Thyroid gland (tissue), 4 donors: ENCODE measurements around the gene GLI3. TPM values are rescaled to one million over a fixed set of nuclear protein-coding genes. Genes with fewer than 3 reads are reported as not detected.

Experiments
- DNase-seq, 2 donors: peaks; one replicate each; pipeline ENCODE4 v3.0.0-alpha.2; 2019
- H3K27ac ChIP-seq, 3 donors: fragments of 200-600 bp; sonication (generic); 1 replicate in 2 of 3; 2 replicates in 1 of 3; pipeline ENCODE4 v1.5.1; 2016 to 2019; ENCODE audit warnings: mild to moderate bottlenecking in 1 of 3, moderate library complexity in 1 of 3
- H3K27me3 ChIP-seq: fragments of 200-600 bp; sonication (generic); one replicate; pipeline ENCODE4 v1.5.1; 2019
- H3K36me3 ChIP-seq, 2 donors: fragments of 200-600 bp; sonication (generic); one replicate each; pipeline ENCODE4 v1.5.1; 2016 to 2019
- H3K4me1 ChIP-seq, 2 donors: fragments of 200-600 bp; sonication (generic); one replicate each; pipeline ENCODE4 v1.5.1; 2017 to 2019
- H3K4me3 ChIP-seq, 3 donors: fragments of 200-600 bp; sonication (generic); replicated peaks in 1 of 3; 1 replicate in 2 of 3; 2 replicates in 1 of 3; pipeline ENCODE4 v1.5.1; 2016; ENCODE audit warnings: mild to moderate bottlenecking in 1 of 3
- H3K9me3 ChIP-seq: fragments of 200-600 bp; sonication (generic); one replicate; pipeline ENCODE4 v1.5.1; 2017
- POLR2A ChIP-seq, 2 donors: fragments of 450-650 bp; IDR thresholded peaks; one replicate each; pipeline ENCODE4 v1.6.1; 2017; ENCODE audit warnings: antibody characterized with exemption in 2 of 2, mild to moderate bottlenecking in 2 of 2, moderate library complexity in 1 of 2
- WGBS, 2 donors: methylation state at CpG; one replicate each; pipeline ENCODE4 v1.1.5; 2017; 5-methylcytosine and 5-hydroxymethylcytosine counted together
- intact Hi-C: fragments of 100-400 bp; cut with DNase I; formaldehyde crosslinking; loops from one replicate; pipeline ENCODE4 v1.15.1; 2023
- total RNA-seq, 4 donors: library from RNA; depleted of rRNA; stranded (reverse); fragments of >200 nt; gene quantifications; one replicate each; pipeline ENCODE4 v1.2.3, GENCODE V29; 2016
- TF ChIP-seq, protein P1 (sequence below), 6 experiments: fragments of 200-600 bp in 3 of 6; fragments of 450-650 bp in 3 of 6; sonication (generic) in 3 of 6; IDR thresholded peaks; one replicate each; pipeline ENCODE4 v1.5.1; 2016 to 2019; ENCODE audit warnings: antibody characterized with exemption in 6 of 6, mild to moderate bottlenecking in 2 of 6, inconsistent platforms in 1 of 6, moderate library complexity in 1 of 6

Gene GLI3
- total RNA-seq, 4 donors from 2014 or later = 10.1 to 15.6 (median 13.6) TPM

DNA sequence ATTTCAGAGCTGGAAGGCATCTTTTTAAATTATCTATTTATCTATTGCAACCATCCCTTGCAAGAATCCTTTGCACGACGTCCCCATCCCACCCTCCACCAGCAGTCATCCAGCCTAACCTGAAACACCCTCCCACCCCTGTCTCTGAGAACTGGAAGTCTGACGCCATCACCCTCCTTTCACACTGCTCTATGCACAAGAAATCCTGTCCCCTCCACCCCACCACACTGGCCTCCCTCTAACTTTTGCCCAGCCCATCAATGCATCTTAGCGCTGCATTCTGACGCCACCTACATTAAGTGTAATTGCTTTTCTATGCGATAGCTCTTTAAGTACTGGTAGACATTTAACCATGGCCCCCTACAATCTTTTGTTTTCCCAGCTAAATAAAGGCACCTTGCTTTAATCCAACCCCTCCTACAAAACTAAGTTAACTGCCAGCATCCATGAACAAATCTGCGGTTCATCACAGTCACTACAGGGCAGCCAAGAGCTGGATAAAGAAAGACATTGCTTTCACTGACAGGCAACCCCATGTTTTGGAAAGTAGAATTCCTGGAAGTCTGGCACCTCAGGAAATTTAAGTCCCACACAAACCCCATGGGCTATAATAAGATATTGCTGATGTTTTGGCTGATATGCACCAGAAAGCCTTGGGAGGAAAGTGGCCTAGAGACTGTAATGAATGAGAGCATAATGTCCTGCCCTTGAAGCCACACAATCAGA is 128.0 kb downstream of the GLI3 start:
- H3K27ac ChIP-seq = no peak overlapping the region
- no peak overlapping the region for H3K4me3 ChIP-seq
- H3K9me3 ChIP-seq = no peaks in the 10 kb centered on the region
- H3K27me3 ChIP-seq = no peaks in the 10 kb centered on the region
- no peaks in the 10 kb centered on the region for H3K36me3 ChIP-seq
- peaks cover 15 to 64% of the 10 kb centered on the region in 2 donors for H3K4me1 ChIP-seq
- 89 to 93% methylated on average over 7 of the region's 7 CpGs for WGBS, 2 donors
- intact Hi-C loops = no loop called here
- TF ChIP-seq, protein P1, sequence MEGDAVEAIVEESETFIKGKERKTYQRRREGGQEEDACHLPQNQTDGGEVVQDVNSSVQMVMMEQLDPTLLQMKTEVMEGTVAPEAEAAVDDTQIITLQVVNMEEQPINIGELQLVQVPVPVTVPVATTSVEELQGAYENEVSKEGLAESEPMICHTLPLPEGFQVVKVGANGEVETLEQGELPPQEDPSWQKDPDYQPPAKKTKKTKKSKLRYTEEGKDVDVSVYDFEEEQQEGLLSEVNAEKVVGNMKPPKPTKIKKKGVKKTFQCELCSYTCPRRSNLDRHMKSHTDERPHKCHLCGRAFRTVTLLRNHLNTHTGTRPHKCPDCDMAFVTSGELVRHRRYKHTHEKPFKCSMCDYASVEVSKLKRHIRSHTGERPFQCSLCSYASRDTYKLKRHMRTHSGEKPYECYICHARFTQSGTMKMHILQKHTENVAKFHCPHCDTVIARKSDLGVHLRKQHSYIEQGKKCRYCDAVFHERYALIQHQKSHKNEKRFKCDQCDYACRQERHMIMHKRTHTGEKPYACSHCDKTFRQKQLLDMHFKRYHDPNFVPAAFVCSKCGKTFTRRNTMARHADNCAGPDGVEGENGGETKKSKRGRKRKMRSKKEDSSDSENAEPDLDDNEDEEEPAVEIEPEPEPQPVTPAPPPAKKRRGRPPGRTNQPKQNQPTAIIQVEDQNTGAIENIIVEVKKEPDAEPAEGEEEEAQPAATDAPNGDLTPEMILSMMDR (IDR thresholded peaks at IDR 0.05) = no peak
- TF ChIP-seq POLR2A (IDR thresholded peaks at IDR 0.05) = no peak
- no peak for DNase-seq

- Histone ChIP-seq H3K36me3 (no peaks in the 10 kb centered on the region), H3K9me3 (no peaks in the 10 kb centered on the region), H3K27me3 (no peaks in the 10 kb centered on the region), H3K4me3 (no peak overlapping the region), H3K4me1 (peaks cover 15 to 68% of the 10 kb centered on the region in 2 donors), H3K27ac (peak overlapping the region in 2 of 3 donors; percentile 7 to 39)
- intact Hi-C loops = no loop called here
- 43 to 52% methylated on average over 10 of the region's 10 CpGs for whole genome bisulfite sequencing, 2 donors
- DNase-seq = peak; percentile 60 to 62
- TF ChIP-seq, protein P1 (IDR thresholded peaks at IDR 0.05) = no peak
- TF ChIP-seq POLR2A (IDR thresholded peaks at IDR 0.05) = no peak
These were observed 129.3 kb downstream of the GLI3 start for GRCh38 chr7:42107484-42108240.

DNA sequence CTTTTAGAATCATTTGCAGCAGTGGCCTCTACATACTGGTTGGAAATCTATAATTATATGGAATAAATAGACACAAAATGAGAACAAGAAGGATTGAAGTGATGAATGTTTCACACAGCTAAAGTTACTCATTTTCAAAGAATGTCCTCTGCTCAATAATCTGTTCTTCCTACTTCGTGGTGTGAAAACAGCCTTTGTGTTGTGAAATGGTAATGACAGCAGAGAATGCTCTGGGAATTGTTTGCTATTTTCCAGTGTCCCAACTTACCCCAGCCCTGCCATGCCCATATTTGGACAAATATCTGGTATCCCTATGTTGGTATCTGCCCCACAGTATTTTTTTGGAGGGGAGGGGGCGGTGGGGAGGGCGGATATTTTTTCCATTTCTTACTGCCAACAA is 130.4 kb downstream of the GLI3 start:
- Histone ChIP-seq H3K27me3 (no peaks in the 10 kb centered on the region), H3K4me1 (peaks cover 7 to 57% of the 10 kb centered on the region in 2 donors), H3K27ac (no peak overlapping the region), H3K9me3 (no peaks in the 10 kb centered on the region), H3K4me3 (no peak overlapping the region), H3K36me3 (no peaks in the 10 kb centered on the region)
- DNase-seq = no peak
- WGBS, 2 donors = 84 to 96% methylated on average over 3 of the region's 3 CpGs
- intact Hi-C loops = no loop called here
- no peak for TF ChIP-seq POLR2A (IDR thresholded peaks at IDR 0.05)
- TF ChIP-seq, protein P1 (IDR thresholded peaks at IDR 0.05) = no peak

DNA sequence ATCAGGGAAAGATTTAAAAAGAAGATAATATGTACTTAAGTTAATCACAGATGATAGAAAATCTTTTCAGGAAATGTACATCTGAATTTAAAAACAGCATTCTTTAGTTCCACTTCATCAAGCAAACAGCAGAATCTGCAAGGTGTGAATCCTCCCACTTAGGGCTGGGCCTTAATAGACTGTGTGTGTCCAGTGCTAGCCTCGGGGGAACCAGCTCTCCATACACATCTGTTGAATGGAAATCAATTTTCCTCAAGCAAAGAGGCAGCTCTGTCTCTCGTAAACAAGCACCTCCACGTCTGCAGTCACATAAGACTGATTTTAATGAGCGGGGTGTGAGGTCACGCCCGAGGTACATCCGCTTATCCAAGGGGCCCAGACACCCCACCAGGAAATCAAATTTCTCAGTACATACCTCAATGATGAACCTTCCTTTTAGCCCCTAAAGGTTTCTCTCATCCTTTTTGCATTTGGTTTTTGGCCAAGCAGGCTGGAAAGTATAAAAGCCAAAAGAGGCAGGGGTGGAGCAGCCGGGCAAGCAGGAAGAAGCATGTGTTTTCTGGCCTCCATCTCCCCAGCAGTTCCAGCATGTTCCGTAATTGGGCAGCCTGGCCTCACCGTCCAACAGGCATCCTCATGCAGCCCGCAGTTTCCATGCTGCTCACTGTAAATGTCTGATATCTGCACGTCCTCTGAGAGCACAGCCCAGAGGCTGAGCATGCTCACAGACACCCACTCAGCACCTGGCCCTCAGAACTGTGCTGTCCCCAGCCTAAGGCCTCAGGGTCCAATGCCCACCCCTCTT is 131.3 kb downstream of the GLI3 start:
- H3K27ac ChIP-seq = peak overlapping the region in 1 of 3 donors; percentile 6
- intact Hi-C loops = no loop called here
- no peak for TF ChIP-seq POLR2A (IDR thresholded peaks at IDR 0.05)
- TF ChIP-seq, protein P1 (IDR thresholded peaks at IDR 0.05) = no peak
- no peaks in the 10 kb centered on the region for H3K9me3 ChIP-seq
- 77 to 84% methylated on average over 12 of the region's 12 CpGs for WGBS, 2 donors
- H3K4me1 ChIP-seq = peaks cover 5 to 56% of the 10 kb centered on the region in 2 donors
- no peak overlapping the region for H3K4me3 ChIP-seq
- DNase-seq = no peak
- no peaks in the 10 kb centered on the region for H3K27me3 ChIP-seq
- no peaks in the 10 kb centered on the region for H3K36me3 ChIP-seq
